ENCODE results near the gene UFSP1. TPM values are rescaled to one million over a fixed set of nuclear protein-coding genes. Genes with fewer than 3 reads are reported as not detected.

Gene UFSP1
- total and polyA plus RNA-seq, 2 of the 13 experiments (the other 11 are each of a cell fraction or from before 2014, with no cell fraction given): 0.65 to 3.3 TPM

DNA sequence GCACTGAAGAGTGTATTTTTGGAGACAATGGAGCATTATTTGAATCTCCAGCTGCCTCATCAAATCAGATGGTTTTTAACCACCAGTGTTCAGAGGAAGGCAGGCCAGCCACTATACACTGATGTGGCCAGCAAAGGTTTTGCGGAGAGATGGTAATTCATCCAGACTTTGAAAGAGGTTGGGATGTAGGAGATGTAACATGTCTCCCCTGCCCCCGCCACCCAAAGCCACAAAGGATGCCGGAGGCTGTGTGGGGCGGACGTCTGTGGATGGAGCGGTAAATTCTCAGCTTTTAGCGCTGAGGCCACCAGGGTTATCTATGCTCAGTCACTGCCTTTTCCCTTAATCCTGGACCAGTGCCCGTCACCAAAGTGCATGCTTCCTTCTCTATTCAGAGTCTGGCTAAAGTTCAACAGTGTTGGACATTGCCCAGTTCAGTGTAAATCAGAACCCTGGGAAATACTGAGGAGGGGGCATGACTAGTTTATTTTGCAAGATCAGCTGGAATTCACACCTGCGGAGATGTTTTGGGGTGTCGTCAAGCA, 26.0 kb downstream of the UFSP1 start (continued):
- TF ChIP-seq AHR (CRISPR knock-in tag; IDR thresholded peaks at IDR 0.05): no peak
- TF ChIP-seq KLF13 (CRISPR knock-in tag; IDR thresholded peaks at IDR 0.05): no peak
- TF ChIP-seq, protein P1, sequence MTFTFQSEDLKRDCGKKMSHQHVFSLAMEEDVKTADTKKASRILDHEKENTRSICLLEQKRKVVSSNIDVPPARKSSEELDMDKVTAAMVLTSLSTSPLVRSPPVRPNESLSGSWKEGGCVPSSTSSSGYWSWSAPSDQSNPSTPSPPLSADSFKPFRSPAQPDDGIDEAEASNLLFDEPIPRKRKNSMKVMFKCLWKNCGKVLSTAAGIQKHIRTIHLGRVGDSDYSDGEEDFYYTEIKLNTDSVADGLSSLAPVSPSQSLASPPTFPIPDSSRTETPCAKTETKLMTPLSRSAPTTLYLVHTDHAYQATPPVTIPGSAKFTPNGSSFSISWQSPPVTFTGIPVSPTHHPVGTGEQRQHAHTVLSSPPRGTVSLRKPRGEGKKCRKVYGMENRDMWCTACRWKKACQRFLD (CRISPR knock-in tag; IDR thresholded peaks at IDR 0.05; ENCODE audit: borderline replicate concordance): no peak
- no peak for TF ChIP-seq ZSCAN9 (CRISPR knock-in tag; IDR thresholded peaks at IDR 0.05; ENCODE audit: borderline replicate concordance)
- no peak for TF ChIP-seq XRCC5 (optimal IDR thresholded peaks at IDR 0.05; ENCODE audit: low read length)
- TF ChIP-seq HMGA1 (CRISPR knock-in tag; conservative IDR thresholded peaks at IDR 0.05): no peak
- TF ChIP-seq SSRP1 (CRISPR knock-in tag; IDR thresholded peaks at IDR 0.05): no peak
- no peak for TF ChIP-seq LCORL (IDR thresholded peaks at IDR 0.05)
- peak; percentile 71 for TF ChIP-seq LCORL (CRISPR knock-in tag; IDR thresholded peaks at IDR 0.05)
- TF ChIP-seq, protein P2, sequence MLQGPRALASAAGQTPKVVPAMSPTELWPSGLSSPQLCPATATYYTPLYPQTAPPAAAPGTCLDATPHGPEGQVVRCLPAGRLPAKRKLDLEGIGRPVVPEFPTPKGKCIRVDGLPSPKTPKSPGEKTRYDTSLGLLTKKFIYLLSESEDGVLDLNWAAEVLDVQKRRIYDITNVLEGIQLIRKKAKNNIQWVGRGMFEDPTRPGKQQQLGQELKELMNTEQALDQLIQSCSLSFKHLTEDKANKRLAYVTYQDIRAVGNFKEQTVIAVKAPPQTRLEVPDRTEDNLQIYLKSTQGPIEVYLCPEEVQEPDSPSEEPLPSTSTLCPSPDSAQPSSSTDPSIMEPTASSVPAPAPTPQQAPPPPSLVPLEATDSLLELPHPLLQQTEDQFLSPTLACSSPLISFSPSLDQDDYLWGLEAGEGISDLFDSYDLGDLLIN (CRISPR knock-in tag; IDR thresholded peaks at IDR 0.05; ENCODE audit: borderline replicate concordance): no peak
- TF ChIP-seq, protein P3, sequence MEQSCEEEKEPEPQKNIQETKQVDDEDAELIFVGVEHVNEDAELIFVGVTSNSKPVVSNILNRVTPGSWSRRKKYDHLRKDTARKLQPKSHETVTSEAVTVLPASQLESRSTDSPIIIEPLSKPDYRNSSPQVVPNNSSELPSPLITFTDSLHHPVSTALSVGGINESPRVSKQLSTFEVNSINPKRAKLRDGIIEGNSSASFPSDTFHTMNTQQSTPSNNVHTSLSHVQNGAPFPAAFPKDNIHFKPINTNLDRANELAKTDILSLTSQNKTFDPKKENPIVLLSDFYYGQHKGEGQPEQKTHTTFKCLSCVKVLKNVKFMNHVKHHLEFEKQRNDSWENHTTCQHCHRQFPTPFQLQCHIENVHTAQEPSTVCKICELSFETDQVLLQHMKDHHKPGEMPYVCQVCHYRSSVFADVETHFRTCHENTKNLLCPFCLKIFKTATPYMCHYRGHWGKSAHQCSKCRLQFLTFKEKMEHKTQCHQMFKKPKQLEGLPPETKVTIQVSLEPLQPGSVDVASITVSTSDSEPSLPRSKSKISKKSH (CRISPR knock-in tag; IDR thresholded peaks at IDR 0.05; ENCODE audit: borderline replicate concordance): no peak
- peak; percentile 38 for TF ChIP-seq TEAD3 (CRISPR knock-in tag; optimal IDR thresholded peaks at IDR 0.05; ENCODE audit: borderline replicate concordance)
- no peak for TF ChIP-seq ZNF263 (CRISPR knock-in tag; IDR thresholded peaks at IDR 0.05)
- no peak for TF ChIP-seq SP2 (CRISPR knock-in tag; IDR thresholded peaks at IDR 0.05)
- TF ChIP-seq EHMT2 (IDR thresholded peaks at IDR 0.05; ENCODE audit: borderline replicate concordance, low read depth, low read length): no peak
- no peak for TF ChIP-seq NKX3-1 (CRISPR knock-in tag; IDR thresholded peaks at IDR 0.05)
- TF ChIP-seq ZNF335 (CRISPR knock-in tag; IDR thresholded peaks at IDR 0.05): no peak
- TF ChIP-seq, protein P4, sequence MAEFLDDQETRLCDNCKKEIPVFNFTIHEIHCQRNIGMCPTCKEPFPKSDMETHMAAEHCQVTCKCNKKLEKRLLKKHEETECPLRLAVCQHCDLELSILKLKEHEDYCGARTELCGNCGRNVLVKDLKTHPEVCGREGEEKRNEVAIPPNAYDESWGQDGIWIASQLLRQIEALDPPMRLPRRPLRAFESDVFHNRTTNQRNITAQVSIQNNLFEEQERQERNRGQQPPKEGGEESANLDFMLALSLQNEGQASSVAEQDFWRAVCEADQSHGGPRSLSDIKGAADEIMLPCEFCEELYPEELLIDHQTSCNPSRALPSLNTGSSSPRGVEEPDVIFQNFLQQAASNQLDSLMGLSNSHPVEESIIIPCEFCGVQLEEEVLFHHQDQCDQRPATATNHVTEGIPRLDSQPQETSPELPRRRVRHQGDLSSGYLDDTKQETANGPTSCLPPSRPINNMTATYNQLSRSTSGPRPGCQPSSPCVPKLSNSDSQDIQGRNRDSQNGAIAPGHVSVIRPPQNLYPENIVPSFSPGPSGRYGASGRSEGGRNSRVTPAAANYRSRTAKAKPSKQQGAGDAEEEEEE (CRISPR knock-in tag; IDR thresholded peaks at IDR 0.05; ENCODE audit: borderline replicate concordance): no peak
- peak; percentile 91 to 92 for TF ChIP-seq MAFK (conservative IDR thresholded peaks at IDR 0.05 in 1 of 2, IDR thresholded peaks at IDR 0.05 in 1 of 2; ENCODE audit: low read length in 2 of 2)
- TF ChIP-seq ZNF260 (CRISPR knock-in tag; IDR thresholded peaks at IDR 0.05; ENCODE audit: borderline replicate concordance, low read depth): no peak
- TF ChIP-seq ZNF432 (CRISPR knock-in tag; IDR thresholded peaks at IDR 0.05; ENCODE audit: borderline replicate concordance): no peak
- TF ChIP-seq NFATC3 (CRISPR knock-in tag; IDR thresholded peaks at IDR 0.05): no peak
- TF ChIP-seq GATAD1 (CRISPR knock-in tag; IDR thresholded peaks at IDR 0.05): no peak
- no peak for TF ChIP-seq ZC3H4 (CRISPR knock-in tag; IDR thresholded peaks at IDR 0.05; ENCODE audit: borderline replicate concordance)
- TF ChIP-seq ZNF879 (CRISPR knock-in tag; IDR thresholded peaks at IDR 0.05): no peak
- no peak for TF ChIP-seq REL (CRISPR knock-in tag; conservative IDR thresholded peaks at IDR 0.05)
- no peak for TF ChIP-seq HOXA3 (CRISPR knock-in tag; IDR thresholded peaks at IDR 0.05)

All from HepG2 (cell line).